GM19372 (cell line): ENCODE measurements around the gene DSPP.
"Not testable (repeated sequence)": the region's sequence is repeated elsewhere in the genome, so short reads cannot be mapped to it uniquely, and the experiment has no call there.

Experiments
- ATAC-seq: cut with Tn5 transposase; IDR thresholded peaks from one replicate; pipeline ENCODE4 v1.9.1; 2021; ENCODE audit warnings: mild to moderate bottlenecking, low read depth, moderate library complexity; ENCODE audit not compliant: unreplicated experiment

Gene DSPP

GRCh38 chr4:87608229-87608628, at the start of gene DSPP:
Gene DSPP, plus strand, starts transcription at chr4:87608529. Its CDS starts 2,380 bp downstream, at chr4:87610909.
- ATAC-seq, result no peak

DNA sequence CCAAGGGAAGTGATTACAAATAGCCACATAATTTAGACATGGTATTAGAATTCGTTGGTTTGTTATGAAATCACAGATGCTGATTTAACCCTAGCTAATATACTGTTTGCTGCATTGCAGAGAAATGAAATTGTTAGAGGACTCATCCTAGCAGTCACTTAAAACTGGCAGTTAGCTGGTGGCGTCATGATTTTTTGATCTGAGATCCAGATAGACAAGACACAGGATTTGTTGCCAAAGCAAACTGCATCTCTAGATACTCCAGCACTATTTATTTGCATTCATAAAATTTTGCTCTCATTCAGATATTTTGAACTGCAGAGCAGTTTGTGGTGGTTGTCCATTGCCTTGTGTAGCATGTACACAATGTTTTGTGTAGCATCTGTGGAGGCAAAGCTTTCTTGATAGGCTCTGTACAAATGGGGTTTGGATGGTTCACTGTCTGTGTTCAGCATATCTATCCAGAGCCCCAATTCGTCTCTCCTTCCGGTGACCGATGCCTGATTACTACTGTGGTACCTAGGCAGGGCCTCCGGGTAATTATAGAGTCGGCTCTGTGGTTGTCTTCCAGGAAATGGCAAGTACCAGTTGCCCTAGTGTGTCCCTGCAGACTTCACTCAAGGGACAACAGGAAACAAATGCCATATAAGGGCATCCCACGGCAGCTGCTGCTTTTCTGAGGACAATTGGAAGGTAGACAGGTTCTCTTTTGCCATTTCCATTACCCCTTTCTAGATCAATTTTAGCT, 49.1 kb upstream of the DSPP start:
- peak; percentile 99 for ATAC-seq

DNA sequence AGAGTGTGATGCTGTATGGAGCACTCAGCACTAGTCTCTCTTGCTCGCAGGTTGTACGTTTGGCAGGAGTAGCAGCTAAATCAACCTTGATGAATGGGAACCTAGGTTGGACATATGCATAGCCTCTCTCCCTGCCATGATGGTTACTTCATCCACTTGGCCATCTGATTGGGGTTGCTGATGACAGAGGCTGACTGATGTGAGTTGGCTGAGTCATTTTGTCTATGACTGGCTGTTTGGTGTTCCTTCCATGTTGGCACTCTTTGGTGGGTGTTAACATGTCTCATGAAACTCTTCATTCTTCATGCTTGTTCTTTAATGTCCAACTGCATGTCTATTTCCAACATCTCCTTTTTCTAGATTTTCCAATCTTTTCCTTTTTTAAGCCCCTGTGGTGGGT, 47.5 kb upstream of the DSPP start:
- no peak for ATAC-seq

- no peak for ATAC-seq
These were observed 42.6 kb upstream of the DSPP start for GRCh38 chr4:87565746-87566145.

DNA sequence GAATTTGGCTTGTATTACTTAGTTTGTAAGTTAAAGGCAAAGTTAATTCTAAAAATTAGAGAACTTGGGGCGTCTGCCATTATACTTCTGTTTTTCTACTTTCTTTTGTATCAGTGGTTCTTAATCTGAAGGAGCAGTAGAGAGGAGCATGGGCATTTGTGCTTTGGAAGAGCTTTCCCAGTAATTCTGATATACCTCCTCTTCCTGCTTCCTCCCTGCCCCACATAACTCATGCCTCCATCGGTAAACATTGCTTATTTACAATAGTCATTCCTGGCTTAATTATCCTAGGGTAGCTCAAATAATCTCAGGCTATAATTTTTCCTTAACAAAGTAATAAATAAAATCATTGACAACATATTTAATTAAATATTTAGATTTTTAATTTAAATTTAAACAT, 42.1 kb upstream of the DSPP start:
- no peak for ATAC-seq

- ATAC-seq, result no peak
These were observed 41.1 kb upstream of the DSPP start for GRCh38 chr4:87567191-87567590.

DNA sequence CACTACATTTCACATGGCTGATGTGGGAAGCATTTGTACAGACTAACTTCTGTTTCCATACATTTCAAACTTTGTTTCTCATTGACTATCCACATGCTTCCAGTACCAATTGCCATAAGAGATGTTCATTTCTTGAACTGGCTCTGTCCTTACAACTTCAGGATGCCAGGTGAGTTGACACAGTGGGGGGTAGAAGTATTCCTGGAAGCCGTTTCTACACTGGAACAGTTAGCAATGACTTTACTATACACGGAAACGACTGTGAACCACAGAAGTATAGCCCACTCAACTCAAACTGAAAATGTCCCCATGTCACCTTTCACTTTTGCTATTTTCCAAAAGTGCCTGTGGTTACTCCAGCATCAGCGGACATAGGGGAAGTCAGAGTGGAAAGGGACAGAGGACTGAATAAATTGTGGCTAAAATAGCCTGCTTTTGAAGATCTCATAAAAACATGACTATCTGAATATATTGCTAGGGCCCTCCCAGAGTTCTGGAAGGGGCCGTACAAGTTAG, 38.0 kb upstream of the DSPP start:
- ATAC-seq, result no peak

- ATAC-seq, result not testable (repeated sequence)
These were observed 34.0 kb upstream of the DSPP start for GRCh38 chr4:87574376-87574775.

- ATAC-seq, result no peak
These were observed 33.3 kb upstream of the DSPP start for GRCh38 chr4:87574996-87575395.

- no peak for ATAC-seq
These were observed 32.9 kb upstream of the DSPP start for GRCh38 chr4:87575408-87575807.

- ATAC-seq, result no peak
These were observed 32.3 kb upstream of the DSPP start for GRCh38 chr4:87575983-87576382.

DNA sequence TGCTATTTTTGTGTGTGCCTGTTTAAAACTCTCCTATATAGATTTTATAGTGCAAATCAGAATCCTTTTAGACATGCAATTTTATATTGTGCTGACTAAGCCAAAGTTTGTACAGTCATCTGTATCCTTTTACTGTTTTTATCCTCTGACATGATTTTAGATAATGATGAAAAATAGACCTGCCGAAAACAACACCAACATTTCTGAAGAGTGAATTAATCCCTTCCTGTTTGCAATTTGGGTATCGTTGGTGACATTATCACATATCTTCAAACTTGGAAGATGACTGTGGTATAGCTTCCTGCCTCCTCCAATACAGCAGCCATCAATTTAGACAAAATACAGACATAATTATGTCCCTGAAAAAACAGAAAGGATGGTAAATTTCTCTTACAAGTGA, 28.9 kb upstream of the DSPP start:
- ATAC-seq, result no peak

DNA sequence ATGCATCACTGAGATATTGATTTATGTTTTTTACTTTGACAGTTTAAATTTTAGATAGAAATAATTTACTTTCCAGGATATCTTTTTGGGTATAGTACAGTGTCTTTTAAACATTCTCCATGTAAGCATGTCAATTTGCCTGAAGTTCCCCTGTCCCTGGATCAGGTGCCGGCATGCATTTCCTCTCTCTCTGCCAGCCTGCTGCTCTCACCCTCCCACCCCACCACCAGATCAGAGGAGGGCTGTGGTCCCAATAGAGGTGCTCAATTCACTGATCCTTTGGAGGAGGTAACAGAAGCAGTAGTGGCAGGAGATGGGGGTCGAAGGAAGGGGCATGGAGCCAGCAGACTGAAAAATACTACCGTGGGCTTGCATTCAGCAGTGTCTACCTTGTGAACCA, 28.3 kb upstream of the DSPP start:
- no peak for ATAC-seq

- no peak for ATAC-seq
These were observed 24.0 kb upstream of the DSPP start for GRCh38 chr4:87584222-87584908.

- ATAC-seq, result no peak
These were observed 18.8 kb upstream of the DSPP start for GRCh38 chr4:87589531-87589930.

DNA sequence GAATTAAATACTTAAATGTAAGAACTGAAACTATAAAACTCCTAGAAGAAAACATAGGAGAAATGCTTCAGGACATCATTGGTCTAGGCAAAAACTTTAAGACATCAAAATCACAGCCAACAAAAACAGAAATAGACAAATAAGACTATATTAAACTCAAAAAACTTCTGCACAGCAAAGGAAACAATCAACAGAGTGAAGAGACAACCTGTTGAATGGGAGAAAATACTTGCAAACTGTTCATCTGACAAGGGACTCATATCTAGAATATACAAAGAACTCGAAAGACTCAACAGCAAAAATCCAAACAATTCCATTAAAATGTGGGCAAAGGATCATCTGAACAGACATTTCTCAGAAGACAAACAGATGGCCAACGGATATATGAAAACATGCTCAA, 16.2 kb upstream of the DSPP start:
- no peak for ATAC-seq

DNA sequence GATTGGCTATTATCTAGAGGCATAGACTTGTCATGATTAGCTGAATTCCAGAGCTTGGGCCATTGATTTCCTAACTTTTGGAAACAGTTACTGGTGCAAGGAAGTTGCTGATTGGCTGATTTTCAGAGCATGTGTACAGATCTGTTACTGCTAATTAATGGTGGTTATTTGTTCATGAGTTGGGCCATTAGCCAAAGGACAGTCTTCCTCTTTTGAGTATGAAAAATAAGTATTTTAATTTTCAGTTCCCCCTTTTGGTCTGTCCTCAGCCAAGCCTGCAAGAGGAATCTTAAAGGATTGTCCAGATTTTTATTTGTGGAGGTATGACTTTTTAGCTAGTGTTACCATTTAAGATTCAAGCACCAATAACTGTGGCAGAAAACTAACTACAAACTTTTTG, 7.0 kb upstream of the DSPP start:
- ATAC-seq, result no peak

DNA sequence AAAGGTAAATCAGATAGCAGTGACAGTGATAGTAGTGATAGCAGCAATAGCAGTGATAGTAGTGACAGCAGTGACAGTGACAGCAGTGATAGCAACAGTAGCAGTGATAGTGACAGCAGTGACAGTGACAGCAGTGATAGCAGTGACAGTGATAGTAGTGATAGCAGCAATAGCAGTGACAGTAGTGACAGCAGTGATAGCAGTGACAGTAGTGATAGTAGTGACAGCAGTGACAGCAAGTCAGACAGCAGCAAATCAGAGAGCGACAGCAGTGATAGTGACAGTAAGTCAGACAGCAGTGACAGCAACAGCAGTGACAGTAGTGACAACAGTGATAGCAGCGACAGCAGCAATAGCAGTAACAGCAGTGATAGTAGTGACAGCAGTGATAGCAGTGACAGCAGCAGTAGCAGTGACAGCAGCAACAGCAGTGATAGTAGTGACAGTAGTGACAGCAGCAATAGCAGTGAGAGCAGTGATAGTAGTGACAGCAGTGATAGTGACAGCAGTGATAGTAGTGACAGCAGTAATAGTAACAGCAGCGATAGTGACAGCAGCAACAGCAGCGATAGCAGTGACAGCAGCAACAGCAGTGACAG, 6.1 kb downstream of the DSPP start:
- no peak for ATAC-seq

DNA sequence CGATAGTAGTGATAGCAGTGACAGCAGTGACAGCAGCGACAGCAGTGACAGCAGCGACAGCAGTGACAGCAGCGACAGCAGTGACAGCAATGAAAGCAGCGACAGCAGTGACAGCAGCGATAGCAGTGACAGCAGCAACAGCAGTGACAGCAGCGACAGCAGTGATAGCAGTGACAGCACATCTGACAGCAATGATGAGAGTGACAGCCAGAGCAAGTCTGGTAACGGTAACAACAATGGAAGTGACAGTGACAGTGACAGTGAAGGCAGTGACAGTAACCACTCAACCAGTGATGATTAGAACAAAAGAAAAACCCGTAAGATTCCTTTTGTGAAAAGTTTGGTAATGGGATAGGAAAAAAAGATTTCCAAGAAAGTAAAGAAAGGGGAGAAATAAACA, 7.9 kb downstream of the DSPP start:
- no peak for ATAC-seq

DNA sequence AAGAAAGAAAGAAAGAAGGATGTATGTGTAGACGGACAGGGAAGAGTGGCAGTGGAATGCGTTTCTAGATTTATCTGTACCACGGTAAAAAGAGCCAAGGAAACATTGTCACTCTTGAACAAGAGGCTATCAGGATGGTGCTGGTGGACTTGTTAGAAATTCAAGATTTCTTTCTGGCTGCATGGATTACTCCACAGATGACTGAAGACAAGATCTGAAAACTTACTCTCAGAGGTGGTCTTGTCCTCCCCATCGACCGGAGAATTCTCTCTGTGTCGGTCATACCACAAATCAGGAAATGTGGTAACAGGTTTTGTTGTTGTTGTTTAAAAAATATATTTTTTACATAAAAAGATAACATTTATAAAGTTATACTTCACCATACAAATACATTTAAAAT, 11.8 kb downstream of the DSPP start:
- no peak for ATAC-seq

DNA sequence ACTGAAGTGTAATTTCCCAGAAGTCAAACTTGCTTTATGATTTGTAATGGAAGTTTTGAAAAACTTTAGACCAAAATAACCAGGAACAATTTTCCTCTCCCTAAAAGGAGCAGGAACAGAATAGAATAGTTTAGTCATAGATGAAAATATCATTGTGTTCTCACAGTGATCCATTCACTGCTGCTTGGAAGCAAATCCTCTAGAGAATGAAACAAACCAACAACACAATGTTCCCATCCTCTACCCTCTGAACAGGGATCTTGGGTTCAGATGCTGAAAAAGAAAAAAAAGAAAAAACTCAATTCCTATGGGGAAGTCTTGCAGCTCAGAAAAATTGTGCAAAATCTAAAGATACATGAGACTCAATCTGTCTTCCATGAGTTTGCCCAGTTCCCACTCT, 12.2 kb downstream of the DSPP start:
- ATAC-seq, result no peak

GRCh38 chr4:87622303-87622702, 14.0 kb downstream of the DSPP start:
- no peak for ATAC-seq
